Panc1 (cell line): Measurements from ENCODE around the gene CARD8. TPM values are rescaled to one million over a fixed set of nuclear protein-coding genes. Genes with fewer than 3 reads are reported as not detected.

Experiments
- ATAC-seq: fragments of 200-7000 bp; cut with Tn5 transposase; 2 replicates; pipeline ENCODE4 v1.9.1; 2020; ENCODE audit warnings: mild to moderate bottlenecking, moderate library complexity
- BruUV-seq: library from RNA; stranded (reverse); fragments of 400-500 nt; replicated peaks from 2 replicates; lab custom pipeline; 2021; lab: Mats Ljungman, UMichigan
- CTCF ChIA-PET: fragments of 300-600 bp; sonication (Branson Sonifier 250); formaldehyde crosslinking; loops from one replicate; lab custom pipeline; 2022; ENCODE audit warnings: antibody characterized with exemption; lab: Charles Lee
- POLR2A ChIA-PET: fragments of 300-600 bp; sonication (Branson Sonifier 250); formaldehyde crosslinking; loops from one replicate; lab custom pipeline; 2022; ENCODE audit warnings: antibody characterized with exemption; lab: Charles Lee
- DNase-seq: peaks from one replicate; pipeline ENCODE4 v3.0.0-alpha.2; 2010; ENCODE audit warnings: low read depth, low spot score
- H3K27ac ChIP-seq: 2 replicates; pipeline ENCODE4 v1.5.1; 2011; ENCODE audit warnings: mild to moderate bottlenecking, low read length, inconsistent platforms
- H3K27me3 ChIP-seq: fragments of 200-500 bp; sonication (Bioruptor generic); 2 replicates; pipeline ENCODE4 v1.6.0; 2014; ENCODE audit warnings: low read length, inconsistent platforms; ENCODE audit not compliant: control insufficient read depth, insufficient read depth
- H3K36me3 ChIP-seq: fragments of 200-500 bp; sonication (Bioruptor generic); 2 replicates; pipeline ENCODE4 v1.5.1; 2014; ENCODE audit warnings: inconsistent platforms, mild to moderate bottlenecking, low read length, moderate library complexity; ENCODE audit not compliant: control insufficient read depth, insufficient read depth
- H3K4me1 ChIP-seq: 2 replicates; pipeline ENCODE4 v1.5.1; 2011; ENCODE audit warnings: inconsistent platforms, mild to moderate bottlenecking, low read length, moderate library complexity; ENCODE audit not compliant: control insufficient read depth, insufficient read depth
- H3K4me3 ChIP-seq, 2 experiments: 2 replicates each; pipeline ENCODE4 v1.5.1; 2011 to 2012; ENCODE audit warnings: low read depth in 2 of 2, low read length in 2 of 2, mild to moderate bottlenecking in 2 of 2, inconsistent platforms in 1 of 2, moderate library complexity in 1 of 2
- H3K9me3 ChIP-seq: fragments of 200-500 bp; sonication (Bioruptor generic); 2 replicates; pipeline ENCODE4 v1.5.1; 2014; ENCODE audit warnings: low read depth, mild to moderate bottlenecking, inconsistent platforms, low read length, moderate library complexity; ENCODE audit not compliant: control insufficient read depth, insufficient read depth
- POLR2AphosphoS5 ChIP-seq: IDR thresholded peaks from 2 replicates; pipeline ENCODE4 v1.6.1; 2012; ENCODE audit warnings: mild to moderate bottlenecking, low read depth, low read length, moderate library complexity
- SIN3A ChIP-seq: IDR thresholded peaks from 2 replicates; pipeline ENCODE4 v1.6.1; 2012; ENCODE audit warnings: low read depth, mild to moderate bottlenecking, low read length, moderate library complexity, borderline replicate concordance; ENCODE audit not compliant: insufficient read depth
- TCF7L2 ChIP-seq: IDR thresholded peaks from 2 replicates; pipeline ENCODE4 v1.6.1; 2011; ENCODE audit warnings: mild to moderate bottlenecking, low read depth, low read length, inconsistent platforms
- in situ Hi-C: cut with HindIII; loops from 2 replicates; pipeline ENCODE4 v1.10.0; 2016; ENCODE audit warnings: low sequenced_read_pairs, low pct_unique_long_range_greater_than_20kb
- intact Hi-C: fragments of 100-400 bp; cut with micrococcal nuclease; formaldehyde crosslinking; loops from one replicate; pipeline ENCODE4 v1.10.0; 2022; ENCODE audit not compliant: unreplicated experiment
- total RNA-seq: library from RNA; stranded (reverse); gene quantifications from one replicate; pipeline ENCODE4 v1.2.1, GENCODE V29; 2021; ENCODE audit not compliant: unreplicated experiment
- TF ChIP-seq, protein P1 (sequence below), 2 experiments: IDR thresholded peaks; 2 replicates each; pipeline ENCODE4 v1.6.1; 2011 to 2012; ENCODE audit warnings: low read depth in 2 of 2, control low read depth in 1 of 2, low read length in 1 of 2, mild to moderate bottlenecking in 1 of 2, moderate library complexity in 1 of 2; ENCODE audit not compliant: insufficient read depth in 1 of 2
- TF ChIP-seq, protein P2 (sequence below): fragments of 450-650 bp; IDR thresholded peaks from 2 replicates; pipeline ENCODE4 v1.5.1; 2017; ENCODE audit warnings: mild to moderate bottlenecking

The CARD8 gene
- total RNA-seq, 1 experiment from 2014 or later: 19.9 TPM

DNA sequence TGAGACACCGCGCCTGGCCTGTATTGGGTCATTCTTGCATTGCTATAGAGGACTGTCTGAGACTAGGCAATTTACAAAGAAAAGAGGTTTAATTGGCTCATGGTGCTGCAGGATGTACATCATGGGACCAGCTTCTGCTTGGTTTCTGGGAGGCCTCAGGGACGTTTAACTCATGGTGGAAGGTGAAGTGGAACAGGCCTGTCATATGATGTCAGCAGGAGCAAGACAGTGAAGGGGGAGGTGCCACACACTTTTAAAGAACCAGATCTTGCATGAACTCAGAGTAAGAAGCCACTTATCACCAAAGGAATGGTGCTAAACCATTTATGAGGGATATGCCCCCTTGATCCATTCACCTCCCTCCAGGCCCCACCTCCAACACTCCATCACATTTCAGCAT is 18.7 kb downstream of the CARD8 start:
- ATAC-seq (no peak), DNase-seq (no peak)
- TF ChIP-seq POLR2AphosphoS5: no peak
- no peak for TF ChIP-seq SIN3A
- TF ChIP-seq, protein P1, sequence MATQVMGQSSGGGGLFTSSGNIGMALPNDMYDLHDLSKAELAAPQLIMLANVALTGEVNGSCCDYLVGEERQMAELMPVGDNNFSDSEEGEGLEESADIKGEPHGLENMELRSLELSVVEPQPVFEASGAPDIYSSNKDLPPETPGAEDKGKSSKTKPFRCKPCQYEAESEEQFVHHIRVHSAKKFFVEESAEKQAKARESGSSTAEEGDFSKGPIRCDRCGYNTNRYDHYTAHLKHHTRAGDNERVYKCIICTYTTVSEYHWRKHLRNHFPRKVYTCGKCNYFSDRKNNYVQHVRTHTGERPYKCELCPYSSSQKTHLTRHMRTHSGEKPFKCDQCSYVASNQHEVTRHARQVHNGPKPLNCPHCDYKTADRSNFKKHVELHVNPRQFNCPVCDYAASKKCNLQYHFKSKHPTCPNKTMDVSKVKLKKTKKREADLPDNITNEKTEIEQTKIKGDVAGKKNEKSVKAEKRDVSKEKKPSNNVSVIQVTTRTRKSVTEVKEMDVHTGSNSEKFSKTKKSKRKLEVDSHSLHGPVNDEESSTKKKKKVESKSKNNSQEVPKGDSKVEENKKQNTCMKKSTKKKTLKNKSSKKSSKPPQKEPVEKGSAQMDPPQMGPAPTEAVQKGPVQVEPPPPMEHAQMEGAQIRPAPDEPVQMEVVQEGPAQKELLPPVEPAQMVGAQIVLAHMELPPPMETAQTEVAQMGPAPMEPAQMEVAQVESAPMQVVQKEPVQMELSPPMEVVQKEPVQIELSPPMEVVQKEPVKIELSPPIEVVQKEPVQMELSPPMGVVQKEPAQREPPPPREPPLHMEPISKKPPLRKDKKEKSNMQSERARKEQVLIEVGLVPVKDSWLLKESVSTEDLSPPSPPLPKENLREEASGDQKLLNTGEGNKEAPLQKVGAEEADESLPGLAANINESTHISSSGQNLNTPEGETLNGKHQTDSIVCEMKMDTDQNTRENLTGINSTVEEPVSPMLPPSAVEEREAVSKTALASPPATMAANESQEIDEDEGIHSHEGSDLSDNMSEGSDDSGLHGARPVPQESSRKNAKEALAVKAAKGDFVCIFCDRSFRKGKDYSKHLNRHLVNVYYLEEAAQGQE (IDR thresholded peaks at IDR 0.05; ENCODE audit: insufficient read depth in 1 of 2, low read depth in 2 of 2, low read length in 1 of 2): no peak
- TF ChIP-seq TCF7L2: no peak
- TF ChIP-seq, protein P2, sequence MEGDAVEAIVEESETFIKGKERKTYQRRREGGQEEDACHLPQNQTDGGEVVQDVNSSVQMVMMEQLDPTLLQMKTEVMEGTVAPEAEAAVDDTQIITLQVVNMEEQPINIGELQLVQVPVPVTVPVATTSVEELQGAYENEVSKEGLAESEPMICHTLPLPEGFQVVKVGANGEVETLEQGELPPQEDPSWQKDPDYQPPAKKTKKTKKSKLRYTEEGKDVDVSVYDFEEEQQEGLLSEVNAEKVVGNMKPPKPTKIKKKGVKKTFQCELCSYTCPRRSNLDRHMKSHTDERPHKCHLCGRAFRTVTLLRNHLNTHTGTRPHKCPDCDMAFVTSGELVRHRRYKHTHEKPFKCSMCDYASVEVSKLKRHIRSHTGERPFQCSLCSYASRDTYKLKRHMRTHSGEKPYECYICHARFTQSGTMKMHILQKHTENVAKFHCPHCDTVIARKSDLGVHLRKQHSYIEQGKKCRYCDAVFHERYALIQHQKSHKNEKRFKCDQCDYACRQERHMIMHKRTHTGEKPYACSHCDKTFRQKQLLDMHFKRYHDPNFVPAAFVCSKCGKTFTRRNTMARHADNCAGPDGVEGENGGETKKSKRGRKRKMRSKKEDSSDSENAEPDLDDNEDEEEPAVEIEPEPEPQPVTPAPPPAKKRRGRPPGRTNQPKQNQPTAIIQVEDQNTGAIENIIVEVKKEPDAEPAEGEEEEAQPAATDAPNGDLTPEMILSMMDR: no peak
- Histone ChIP-seq H3K27ac (no peak overlapping the region), H3K4me1 (no peaks in the 10 kb centered on the region), H3K27me3 (no peaks in the 10 kb centered on the region), H3K4me3 (no peak overlapping the region), H3K9me3 (no peaks in the 10 kb centered on the region), H3K36me3 (no peaks in the 10 kb centered on the region)
- in situ Hi-C loops (no loop called here), intact Hi-C loops (no loop called here)
- BruUV-seq: no TSS peak
- CTCF ChIA-PET: no interaction called here
- POLR2A ChIA-PET: no interaction called here

- Histone ChIP-seq H3K9me3 (no peaks in the 10 kb centered on the region), H3K27me3 (no peaks in the 10 kb centered on the region), H3K4me3 (no peak overlapping the region), H3K27ac (no peak overlapping the region), H3K36me3 (no peaks in the 10 kb centered on the region), H3K4me1 (no peaks in the 10 kb centered on the region)
- in situ Hi-C loops (no loop called here), intact Hi-C loops (no loop called here)
- POLR2A ChIA-PET: no interaction called here
- BruUV-seq: no TSS peak
- ATAC-seq (no peak), DNase-seq (no peak)
- TF ChIP-seq SIN3A: no peak
- TF ChIP-seq, protein P1 (IDR thresholded peaks at IDR 0.05; ENCODE audit: insufficient read depth in 1 of 2, low read depth in 2 of 2, low read length in 1 of 2): no peak
- no peak for TF ChIP-seq TCF7L2
- CTCF ChIA-PET: no interaction called here
Observed at GRCh38 chr19:48230555-48231129, 25.1 kb downstream of the CARD8 start.
